Mesendoderm (in vitro differentiated cells): Measurements from ENCODE around the gene SSH2.
A peak's percentile ranks its signal among the peaks of the same experiment; 100 is the strongest.

Experiments
- DNase-seq: peaks from one replicate; pipeline ENCODE4 v3.0.0; 2013
- H2AK5ac ChIP-seq: 2 replicates; pipeline ENCODE4 v1.6.1; 2013; ENCODE audit warnings: low read length, inconsistent platforms
- H2BK120ac ChIP-seq: 2 replicates; pipeline ENCODE4 v1.6.1; 2013; ENCODE audit warnings: low read depth, mild to moderate bottlenecking, low read length, moderate library complexity, mixed read lengths
- H2BK15ac ChIP-seq: replicated peaks from 2 replicates; pipeline ENCODE4 v1.6.1; 2013; ENCODE audit warnings: low read depth, mild to moderate bottlenecking, moderate library complexity
- H2BK5ac ChIP-seq: 2 replicates; pipeline ENCODE4 v1.6.1; 2013; ENCODE audit warnings: low read length, inconsistent platforms
- H3K18ac ChIP-seq: 2 replicates; pipeline ENCODE4 v1.6.1; 2013; ENCODE audit warnings: mild to moderate bottlenecking, low read length, mixed read lengths
- H3K23ac ChIP-seq: one replicate; pipeline ENCODE4 v1.6.1; 2013; ENCODE audit warnings: low read length
- H3K27ac ChIP-seq: 2 replicates; pipeline ENCODE4 v1.5.1; 2013; ENCODE audit warnings: low read depth, mild to moderate bottlenecking, inconsistent platforms, low read length, moderate library complexity
- H3K27me3 ChIP-seq: 2 replicates; pipeline ENCODE4 v1.6.1; 2013; ENCODE audit warnings: low read length, control low read depth, mild to moderate bottlenecking, inconsistent platforms; ENCODE audit not compliant: insufficient read depth, poor library complexity
- H3K36me3 ChIP-seq: 2 replicates; pipeline ENCODE4 v1.6.1; 2013; ENCODE audit warnings: low read length, inconsistent platforms; ENCODE audit not compliant: control insufficient read depth, insufficient read depth
- H3K4ac ChIP-seq: one replicate; pipeline ENCODE4 v1.6.1; 2013; ENCODE audit warnings: low read depth, mild to moderate bottlenecking, low read length, moderate library complexity
- H3K4me1 ChIP-seq: 2 replicates; pipeline ENCODE4 v1.6.1; 2013; ENCODE audit warnings: low read depth, low read length, inconsistent platforms; ENCODE audit not compliant: control insufficient read depth
- H3K4me2 ChIP-seq: 2 replicates; pipeline ENCODE4 v1.6.1; 2013; ENCODE audit warnings: low read length
- H3K4me3 ChIP-seq: 2 replicates; pipeline ENCODE4 v1.5.1; 2013; ENCODE audit warnings: mild to moderate bottlenecking, low read length
- H3K56ac ChIP-seq: one replicate; pipeline ENCODE4 v1.6.1; 2013; ENCODE audit warnings: low read length
- H3K79me1 ChIP-seq: 2 replicates; pipeline ENCODE4 v1.6.1; 2013; ENCODE audit warnings: low read length, inconsistent platforms
- H3K79me2 ChIP-seq: 2 replicates; pipeline ENCODE4 v1.6.1; 2013; ENCODE audit warnings: mild to moderate bottlenecking, low read length; ENCODE audit not compliant: control insufficient read depth, insufficient read depth
- H3K9ac ChIP-seq: 2 replicates; pipeline ENCODE4 v1.6.1; 2013; ENCODE audit warnings: low read length, inconsistent platforms
- H4K5ac ChIP-seq: one replicate; pipeline ENCODE4 v1.6.1; 2013; ENCODE audit warnings: low read length
- H4K8ac ChIP-seq: one replicate; pipeline ENCODE4 v1.6.1; 2013; ENCODE audit warnings: low read depth, mild to moderate bottlenecking, control low read depth, low read length, moderate library complexity
- WGBS: extraction: QIAGEN DNeasy Blood & Tissue Kit; methylation state at CpG from one replicate; pipeline ENCODE4 v1.1.7; 2013; ENCODE audit warnings: low lambda C conversion rate, missing lambda C conversion rate; ENCODE audit not compliant: insufficient coverage; ENCODE audit errors: extremely low coverage; 5-methylcytosine and 5-hydroxymethylcytosine counted together

The SSH2 gene

GRCh38 chr17:29617481-29618271 is 312.4 kb downstream of the SSH2 start:
- peak; percentile 89 for DNase-seq
- Histone ChIP-seq H3K27me3 (peaks cover 8% of the 10 kb centered on the region), H3K4me2 (peak overlapping the region; percentile 60), H3K79me1 (no peaks in the 10 kb centered on the region), H3K9ac (peak overlapping the region; percentile 63), H3K18ac (no peak overlapping the region), H3K56ac (peak overlapping the region; percentile 78), H4K5ac (no peak overlapping the region), H2AK5ac (no peak overlapping the region), H2BK5ac (no peak overlapping the region), H4K8ac (no peak overlapping the region), H3K23ac (peak overlapping the region; percentile 59), H3K27ac (no peak overlapping the region), H3K79me2 (no peaks in the 10 kb centered on the region), H3K4ac (no peak overlapping the region), H2BK120ac (no peak overlapping the region), H3K4me3 (no peak overlapping the region), H3K4me1 (peaks cover 3% of the 10 kb centered on the region), H3K36me3 (no peaks in the 10 kb centered on the region), H2BK15ac (no peak overlapping the region)
- WGBS = no CpG with 5 or more reads among the region's 68 CpGs

GRCh38 chr17:29617125-29617480 is 312.9 kb downstream of the SSH2 start:
- H3K4me3 ChIP-seq = no peak overlapping the region
- DNase-seq = peak; percentile 88
- H3K4ac ChIP-seq = no peak overlapping the region
- peaks cover 8% of the 10 kb centered on the region for H3K27me3 ChIP-seq
- no peak overlapping the region for H2BK15ac ChIP-seq
- H2BK120ac ChIP-seq = no peak overlapping the region
- no peak overlapping the region for H4K5ac ChIP-seq
- no CpG with 5 or more reads among the region's 16 CpGs for WGBS
- H3K79me1 ChIP-seq = no peaks in the 10 kb centered on the region
- no peak overlapping the region for H2BK5ac ChIP-seq
- no peak overlapping the region for H3K18ac ChIP-seq
- no peaks in the 10 kb centered on the region for H3K79me2 ChIP-seq
- H3K4me1 ChIP-seq = peaks cover 3% of the 10 kb centered on the region
- H4K8ac ChIP-seq = no peak overlapping the region
- no peak overlapping the region for H3K23ac ChIP-seq
- peak overlapping the region; percentile 78 for H3K56ac ChIP-seq
- peak overlapping the region; percentile 63 for H3K9ac ChIP-seq
- H3K36me3 ChIP-seq = no peaks in the 10 kb centered on the region
- H2AK5ac ChIP-seq = no peak overlapping the region
- peak overlapping the region; percentile 60 for H3K4me2 ChIP-seq
- H3K27ac ChIP-seq = no peak overlapping the region

GRCh38 chr17:29616300-29617048 is 313.6 kb downstream of the SSH2 start:
- Histone ChIP-seq H3K4me1 (no peaks in the 10 kb centered on the region), H3K36me3 (no peaks in the 10 kb centered on the region), H3K27ac (no peak overlapping the region), H4K5ac (no peak overlapping the region), H3K79me1 (no peaks in the 10 kb centered on the region), H3K18ac (no peak overlapping the region), H3K23ac (no peak overlapping the region), H2BK5ac (no peak overlapping the region), H3K4ac (no peak overlapping the region), H4K8ac (no peak overlapping the region), H2BK120ac (no peak overlapping the region), H2BK15ac (no peak overlapping the region), H3K9ac (peak overlapping the region; percentile 4), H3K4me2 (no peak overlapping the region), H3K79me2 (no peaks in the 10 kb centered on the region), H3K4me3 (no peak overlapping the region), H2AK5ac (no peak overlapping the region), H3K56ac (peak overlapping the region; percentile 73), H3K27me3 (peaks cover 8% of the 10 kb centered on the region)
- no CpG with 5 or more reads among the region's 32 CpGs for WGBS
- no peak for DNase-seq

- H3K79me1 ChIP-seq = no peaks in the 10 kb centered on the region
- no peak overlapping the region for H2BK15ac ChIP-seq
- H3K4me1 ChIP-seq = no peaks in the 10 kb centered on the region
- no peak overlapping the region for H4K5ac ChIP-seq
- H3K18ac ChIP-seq = no peak overlapping the region
- no peaks in the 10 kb centered on the region for H3K79me2 ChIP-seq
- peak overlapping the region; percentile 23 for H3K4me3 ChIP-seq
- no peak overlapping the region for H3K27ac ChIP-seq
- peak; percentile 89 for DNase-seq
- H2AK5ac ChIP-seq = no peak overlapping the region
- peak overlapping the region; percentile 30 for H3K23ac ChIP-seq
- no peak overlapping the region for H2BK5ac ChIP-seq
- no peak overlapping the region for H4K8ac ChIP-seq
- no peak overlapping the region for H3K4ac ChIP-seq
- WGBS = no CpG with 5 or more reads among the region's 74 CpGs
- no peaks in the 10 kb centered on the region for H3K36me3 ChIP-seq
- peak overlapping the region; percentile 55 for H3K9ac ChIP-seq
- H2BK120ac ChIP-seq = no peak overlapping the region
- H3K4me2 ChIP-seq = peak overlapping the region; percentile 87
- peak overlapping the region; percentile 73 for H3K56ac ChIP-seq
- H3K27me3 ChIP-seq = peaks cover 8% of the 10 kb centered on the region
These were observed 314.3 kb downstream of the SSH2 start for GRCh38 chr17:29615492-29616299.

GRCh38 chr17:29615048-29615385 is 315.0 kb downstream of the SSH2 start:
- WGBS = no CpG with 5 or more reads among the region's 15 CpGs
- H3K4me3 ChIP-seq = no peak overlapping the region
- no peak overlapping the region for H2BK120ac ChIP-seq
- no peak overlapping the region for H3K23ac ChIP-seq
- no peak for DNase-seq
- no peak overlapping the region for H3K27ac ChIP-seq
- H3K4me2 ChIP-seq = peak overlapping the region; percentile 57
- no peak overlapping the region for H4K8ac ChIP-seq
- H3K4ac ChIP-seq = no peak overlapping the region
- H2BK15ac ChIP-seq = no peak overlapping the region
- H3K27me3 ChIP-seq = peaks cover 8% of the 10 kb centered on the region
- H4K5ac ChIP-seq = no peak overlapping the region
- H3K18ac ChIP-seq = no peak overlapping the region
- no peak overlapping the region for H2BK5ac ChIP-seq
- no peaks in the 10 kb centered on the region for H3K36me3 ChIP-seq
- H3K4me1 ChIP-seq = no peaks in the 10 kb centered on the region
- H3K56ac ChIP-seq = peak overlapping the region; percentile 54
- H3K79me1 ChIP-seq = no peaks in the 10 kb centered on the region
- peak overlapping the region; percentile 55 for H3K9ac ChIP-seq
- no peak overlapping the region for H2AK5ac ChIP-seq
- no peaks in the 10 kb centered on the region for H3K79me2 ChIP-seq
